Epithelial cell of alveolus of lung (primary cell): ENCODE data around the gene ZNF578. TPM values are rescaled to one million over a fixed set of nuclear protein-coding genes. Genes with fewer than 3 reads are reported as not detected.

Experiments used
- total RNA-seq: library from RNA; depleted of rRNA; stranded (reverse); fragments of >200 nt; gene quantifications from 2 replicates; pipeline ENCODE4 v1.2.1, GENCODE V29; 2015

The ZNF578 gene
- 2.2 and 2.3 TPM in 2 replicates for total RNA-seq

DNA sequence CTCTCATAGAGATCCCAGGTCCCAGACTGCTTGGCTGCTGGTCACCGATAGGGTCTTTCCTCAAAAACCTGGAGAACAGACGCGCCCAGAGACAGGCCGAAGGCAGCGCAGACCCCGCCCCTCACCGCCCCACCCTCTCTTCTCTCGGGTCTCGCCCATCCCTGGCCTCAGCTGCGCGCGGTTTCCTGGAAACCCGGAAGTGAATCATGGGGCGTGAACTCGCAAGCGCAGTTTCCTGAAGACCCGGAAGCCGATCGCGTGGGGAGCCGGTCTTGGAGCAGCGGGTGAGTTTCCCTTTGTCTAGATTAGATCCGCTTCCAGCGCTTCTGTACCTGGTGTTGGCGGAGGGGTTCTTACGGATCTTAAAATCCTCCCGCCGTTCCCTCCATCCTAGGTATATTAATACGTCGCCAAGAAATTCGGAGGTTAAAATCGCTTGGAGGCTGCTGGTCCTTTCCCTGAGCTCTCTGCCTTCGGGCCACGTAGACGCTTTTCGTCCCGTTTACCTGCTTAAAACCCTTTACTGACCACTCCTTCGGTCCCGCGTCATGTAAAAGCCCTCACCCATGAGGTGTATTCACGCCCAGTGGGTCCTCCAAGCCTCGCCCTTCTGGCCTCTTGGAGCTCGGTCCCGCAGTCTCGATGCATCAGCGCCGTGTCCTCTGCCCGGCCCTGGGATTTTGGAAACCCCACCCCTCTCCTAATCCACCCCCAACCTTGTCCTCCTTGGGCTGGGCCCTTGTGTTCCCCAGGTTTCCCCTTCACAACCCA lies at the start of gene ZNF578:
TSS of gene ZNF578 (plus strand) at position 230 of the 771 bp plus-strand sequence. CDS start 48,293 bp downstream, outside the sequence.

DNA sequence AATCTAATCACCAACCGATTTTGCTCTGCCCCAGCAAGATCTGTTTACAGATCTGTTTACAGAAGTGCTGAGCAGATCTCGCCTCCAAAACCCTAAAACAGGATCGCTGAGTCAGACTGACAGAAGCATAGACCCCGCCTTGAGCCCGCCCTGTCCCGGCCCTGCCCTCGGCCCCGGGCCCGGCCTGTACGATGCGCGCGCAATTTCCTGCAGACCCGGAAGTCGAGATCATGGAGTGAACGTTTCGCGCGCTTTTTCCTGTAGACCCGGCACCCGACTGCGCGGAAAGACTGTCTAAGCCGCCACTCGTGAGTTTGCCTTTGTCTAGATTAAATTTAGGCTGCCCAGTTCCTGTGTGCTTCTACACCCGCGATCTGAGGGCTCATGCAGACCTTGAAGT lies 24.4 kb upstream of the ZNF578 start, which contains the start of gene ZNF534:
TSS of gene ZNF534 (plus strand) at position 212 of the 400 bp plus-strand sequence. CDS start 2,327 bp downstream, outside the sequence.

GRCh38 chr19:52527134-52527955 lies 74.0 kb downstream of the ZNF578 start, which contains the start of gene ZNF808:
ZNF808 (plus strand) TSS chr19:52527668; CDS start chr19:52543285, 15,617 bp downstream.

Other genes starting within 250 kb of the ZNF578 start
- 5.8 and 9.1 TPM in 2 replicates for gene ZNF766, start 184.0 kb upstream of the ZNF578 start, total RNA-seq
- 2.5 and 12.2 TPM in 2 replicates for gene ZNF480, start 156.4 kb upstream of the ZNF578 start, total RNA-seq
- 1.4 and 13.9 TPM in 2 replicates for gene ZNF610, start 117.3 kb upstream of the ZNF578 start, total RNA-seq
- 17.1 and 29.9 TPM in 2 replicates for gene ZNF880, start 83.6 kb upstream of the ZNF578 start, total RNA-seq
- 6.6 and 16.4 TPM in 2 replicates for gene ZNF528, start 55.7 kb upstream of the ZNF578 start, total RNA-seq
- gene ZNF534, start 24.4 kb upstream of the ZNF578 start, total RNA-seq = not detected in 2 replicates
- gene ZNF808, start 74.1 kb downstream of the ZNF578 start, total RNA-seq = 8.5 and 11.0 TPM in 2 replicates
- 7.5 and 24.4 TPM in 2 replicates for gene ZNF701, start 116.7 kb downstream of the ZNF578 start, total RNA-seq
- gene ZNF83, start 184.8 kb downstream of the ZNF578 start, total RNA-seq = 10.7 and 22.2 TPM in 2 replicates